H1 (cell line): Measurements from ENCODE around the gene RGS17. TPM values are rescaled to one million over a fixed set of nuclear protein-coding genes. Genes with fewer than 3 reads are reported as not detected.

Experiments used
- CTCF ChIA-PET: fragments of 300-600 bp; sonication (Branson Sonifier 250); formaldehyde crosslinking; loops from one replicate; lab custom pipeline; 2021; ENCODE audit not compliant: partially characterized antibody; lab: Charles Lee
- POLR2A ChIA-PET: fragments of 300-600 bp; sonication (Branson Sonifier 250); formaldehyde crosslinking; loops from one replicate; lab custom pipeline; 2021; ENCODE audit warnings: inconsistent platforms; ENCODE audit not compliant: partially characterized antibody; lab: Charles Lee
- DNase-seq, 2 experiments: peaks; one replicate each; pipeline versions ENCODE4 v3.0.0 to v3.0.0-alpha.2; 2010 to 2022; ENCODE audit warnings: low spot score in 2 of 2, low read depth in 1 of 2, mixed read lengths in 1 of 2
- FAIRE-seq: peaks from 2 replicates; lab custom pipeline; 2011; peaks lifted over from hg19 to GRCh38; lab: Jason Lieb, UNC
- H2AFZ ChIP-seq: 2 replicates; pipeline ENCODE4 v1.8.1; 2012; ENCODE audit warnings: low read length, inconsistent platforms
- H2AK5ac ChIP-seq: 2 replicates; pipeline ENCODE4 v1.6.1; 2013; ENCODE audit warnings: low read depth, low read length
- H2BK120ac ChIP-seq: replicated peaks from 2 replicates; pipeline ENCODE3; 2013; ENCODE audit warnings: low read depth, low read length, inconsistent platforms
- H2BK12ac ChIP-seq: 2 replicates; pipeline ENCODE4 v1.6.1; 2013; ENCODE audit warnings: low read depth, low read length
- H2BK15ac ChIP-seq: 2 replicates; pipeline ENCODE4 v1.6.1; 2013; ENCODE audit warnings: low read length
- H2BK20ac ChIP-seq: 2 replicates; pipeline ENCODE4 v1.6.1; 2013; ENCODE audit warnings: low read length
- H2BK5ac ChIP-seq: 2 replicates; pipeline ENCODE4 v1.6.1; 2013; ENCODE audit warnings: low read depth, low read length
- H3K14ac ChIP-seq: 2 replicates; pipeline ENCODE4 v1.6.1; 2013; ENCODE audit warnings: inconsistent platforms; ENCODE audit not compliant: insufficient read length
- H3K18ac ChIP-seq: 2 replicates; pipeline ENCODE4 v1.6.1; 2013; ENCODE audit warnings: low read length; ENCODE audit errors: extremely low read depth
- H3K23ac ChIP-seq: 2 replicates; pipeline ENCODE4 v1.6.1; 2013; ENCODE audit warnings: inconsistent platforms; ENCODE audit not compliant: insufficient read length
- H3K23me2 ChIP-seq: 2 replicates; pipeline ENCODE4 v1.6.1; 2013; ENCODE audit warnings: low read depth, low read length
- H3K27ac ChIP-seq: 2 replicates; pipeline ENCODE4 v1.6.1; 2011; ENCODE audit warnings: low read depth, low read length, inconsistent platforms
- H3K27me3 ChIP-seq, 4 experiments: replicated peaks in 1 of 4; 1 replicate in 1 of 4; 2 replicates in 3 of 4; pipeline versions ENCODE4 v1.6.1 to v1.8.1; 2011 to 2013; ENCODE audit warnings: low read length in 3 of 4, mild to moderate bottlenecking in 3 of 4, inconsistent platforms in 2 of 4, mixed read lengths in 2 of 4, moderate library complexity in 1 of 4; ENCODE audit not compliant: control insufficient read depth in 3 of 4, insufficient read depth in 3 of 4; ENCODE audit errors: extremely low read depth in 1 of 4
- H3K36me3 ChIP-seq, 4 experiments: 2 replicates each; pipeline versions ENCODE4 v1.6.1 to v1.8.1; 2011 to 2013; ENCODE audit warnings: mild to moderate bottlenecking in 4 of 4, low read length in 3 of 4, moderate library complexity in 2 of 4, control low read depth in 1 of 4, inconsistent platforms in 1 of 4; ENCODE audit not compliant: insufficient read depth in 4 of 4, control insufficient read depth in 2 of 4
- H3K4ac ChIP-seq: replicated peaks from 2 replicates; pipeline ENCODE3; 2013; ENCODE audit warnings: low read length, low read depth, mixed read lengths, inconsistent platforms; ENCODE audit not compliant: insufficient read length
- H3K4me1 ChIP-seq, 4 experiments: replicated peaks in 1 of 4; 1 replicate in 1 of 4; 2 replicates in 3 of 4; pipeline versions ENCODE4 v1.6.1 to v1.8.1; 2011 to 2013; ENCODE audit warnings: low read length in 3 of 4, inconsistent platforms in 2 of 4, mixed read lengths in 1 of 4; ENCODE audit not compliant: insufficient read depth in 4 of 4, control insufficient read depth in 3 of 4
- H3K4me2 ChIP-seq, 2 experiments: 2 replicates each; pipeline versions ENCODE4 v1.6.1 to v1.8.1; 2011 to 2013; ENCODE audit warnings: low read depth in 2 of 2, low read length in 2 of 2, control low read depth in 1 of 2, inconsistent platforms in 1 of 2, mild to moderate bottlenecking in 1 of 2; ENCODE audit not compliant: insufficient read depth in 1 of 2
- H3K4me3 ChIP-seq, 4 experiments: fragments of 200-600, 300-600 bp in 1 of 4; sonication (generic), shearing (Covaris generic), sonication (Bioruptor Twin) in 1 of 4; 2 replicates each; pipeline versions ENCODE4 v1.5.1 to v1.8.1; 2011 to 2016; ENCODE audit warnings: low read length in 4 of 4, low read depth in 3 of 4, control low read depth in 2 of 4, inconsistent platforms in 2 of 4, mild to moderate bottlenecking in 2 of 4, mixed read lengths in 1 of 4, moderate library complexity in 1 of 4; ENCODE audit not compliant: insufficient read depth in 2 of 4; ENCODE audit errors: extremely low read depth in 1 of 4
- H3K56ac ChIP-seq: replicated peaks from 2 replicates; pipeline ENCODE3; 2013; ENCODE audit warnings: low read depth, mild to moderate bottlenecking, mixed read lengths, low read length, inconsistent platforms; ENCODE audit not compliant: insufficient read length
- H3K79me1 ChIP-seq: 2 replicates; pipeline ENCODE4 v1.6.1; 2013; ENCODE audit warnings: low read depth, low read length, control low read depth
- H3K79me2 ChIP-seq, 2 experiments: 2 replicates each; pipeline versions ENCODE4 v1.6.1 to v1.8.1; 2012 to 2013; ENCODE audit warnings: low read length in 2 of 2, mild to moderate bottlenecking in 2 of 2, inconsistent platforms in 1 of 2; ENCODE audit not compliant: insufficient read depth in 2 of 2, control insufficient read depth in 1 of 2
- H3K9ac ChIP-seq, 4 experiments: replicated peaks in 1 of 4; 1 replicate in 1 of 4; 2 replicates in 3 of 4; pipeline versions ENCODE4 v1.6.1 to v1.8.1; 2011 to 2013; ENCODE audit warnings: low read depth in 3 of 4, low read length in 3 of 4, control low read depth in 2 of 4, mild to moderate bottlenecking in 2 of 4, moderate library complexity in 2 of 4, inconsistent platforms in 1 of 4; ENCODE audit errors: extremely low read depth in 1 of 4
- H3K9me3 ChIP-seq, 2 experiments: 2 replicates each; pipeline versions ENCODE4 v1.6.1 to v1.8.1; 2012 to 2013; ENCODE audit warnings: mild to moderate bottlenecking in 2 of 2, moderate library complexity in 2 of 2, control low read depth in 1 of 2, inconsistent platforms in 1 of 2, low read depth in 1 of 2, low read length in 1 of 2, mixed read lengths in 1 of 2; ENCODE audit not compliant: insufficient read depth in 2 of 2
- H4K20me1 ChIP-seq, 2 experiments: replicated peaks in 1 of 2; 2 replicates each; pipeline versions ENCODE3 to v1.8.1; 2011 to 2013; ENCODE audit warnings: inconsistent platforms in 2 of 2, low read length in 2 of 2, mild to moderate bottlenecking in 1 of 2; ENCODE audit not compliant: insufficient read depth in 2 of 2, control insufficient read depth in 1 of 2
- H4K5ac ChIP-seq: 2 replicates; pipeline ENCODE4 v1.6.1; 2013; ENCODE audit warnings: low read length, low read depth, mixed read lengths, inconsistent platforms; ENCODE audit not compliant: insufficient read length
- H4K8ac ChIP-seq: 2 replicates; pipeline ENCODE4 v1.8.0; 2013; ENCODE audit warnings: mild to moderate bottlenecking, moderate library complexity, low read length, inconsistent platforms; ENCODE audit not compliant: insufficient read depth; ENCODE audit errors: extremely low read depth
- H4K91ac ChIP-seq: replicated peaks from 2 replicates; pipeline ENCODE3; 2013; ENCODE audit warnings: low read length, mixed read lengths, inconsistent platforms; ENCODE audit not compliant: insufficient read length
- ATF3 ChIP-seq: IDR thresholded peaks from 2 replicates; pipeline ENCODE4 v1.6.1; 2011; ENCODE audit warnings: low read depth, mild to moderate bottlenecking, low read length; ENCODE audit not compliant: insufficient read depth
- BCL11A ChIP-seq, 2 experiments: IDR thresholded peaks; one replicate each; pipeline ENCODE4 v1.6.1; 2011; ENCODE audit warnings: low read depth in 2 of 2, low read length in 2 of 2, mild to moderate bottlenecking in 2 of 2
- CBX5 ChIP-seq: fragments of 300-800, 300-1000 bp; sonication (generic); IDR thresholded peaks from 2 replicates; pipeline ENCODE4 v1.7.1; 2016; ENCODE audit warnings: antibody characterized with exemption, low read length, low read depth
- CEBPB ChIP-seq: IDR thresholded peaks from 2 replicates; pipeline ENCODE4 v1.6.1; 2012; ENCODE audit warnings: low read depth, low read length
- EZH2 ChIP-seq: fragments of 200-600 bp; sonication (generic); IDR thresholded peaks from 2 replicates; pipeline ENCODE4 v1.7.1; 2012; ENCODE audit warnings: low read depth, mild to moderate bottlenecking, moderate library complexity, low read length, inconsistent platforms; ENCODE audit not compliant: severe bottlenecking
- GABPA ChIP-seq: IDR thresholded peaks from 2 replicates; pipeline ENCODE4 v1.6.1; 2011; ENCODE audit warnings: mild to moderate bottlenecking, low read length, moderate library complexity, borderline replicate concordance; ENCODE audit not compliant: insufficient read depth
- HDAC6 ChIP-seq: IDR thresholded peaks from one replicate; pipeline ENCODE4 v1.7.1; 2012; ENCODE audit warnings: low read depth, mild to moderate bottlenecking, inconsistent platforms, low read length, moderate library complexity
- JUND ChIP-seq: IDR thresholded peaks from 2 replicates; pipeline ENCODE4 v1.6.1; 2011; ENCODE audit warnings: mild to moderate bottlenecking, improper control_type of control experiment, low read length
- KDM4A ChIP-seq: IDR thresholded peaks from one replicate; pipeline ENCODE4 v1.7.1; 2012; ENCODE audit warnings: low read depth, mild to moderate bottlenecking, moderate library complexity, low read length, inconsistent platforms; ENCODE audit not compliant: severe bottlenecking
- PHF8 ChIP-seq: fragments of 200-600 bp; sonication (generic); conservative IDR thresholded peaks from 2 replicates; pipeline ENCODE4 v1.7.1; 2012; ENCODE audit warnings: low read depth, mild to moderate bottlenecking, inconsistent platforms, low read length, moderate library complexity
- POLR2A ChIP-seq, 2 experiments: IDR thresholded peaks; 1 replicate in 1 of 2; 2 replicates in 1 of 2; pipeline ENCODE4 v1.6.1; 2011; ENCODE audit warnings: low read depth in 2 of 2, low read length in 2 of 2, mild to moderate bottlenecking in 2 of 2; ENCODE audit errors: control extremely low read depth in 1 of 2
- RAD21 ChIP-seq, 2 experiments: IDR thresholded peaks in 1 of 2; conservative IDR thresholded peaks in 1 of 2; 2 replicates each; pipeline ENCODE4 v1.6.1; 2011; ENCODE audit warnings: low read depth in 2 of 2, low read length in 2 of 2, improper control_type of control experiment in 1 of 2, inconsistent platforms in 1 of 2, mild to moderate bottlenecking in 1 of 2, moderate library complexity in 1 of 2
- SIN3A ChIP-seq, 2 experiments: IDR thresholded peaks in 1 of 2; conservative IDR thresholded peaks in 1 of 2; 2 replicates each; pipeline ENCODE4 v1.6.1; 2011 to 2012; ENCODE audit warnings: low read length in 2 of 2, improper control_type of control experiment in 1 of 2, low read depth in 1 of 2, mild to moderate bottlenecking in 1 of 2
- WGBS, 2 experiments: shearing (Covaris generic) in 1 of 2; methylation state at CpG; one replicate each; pipeline versions ENCODE4 v1.1.6 to v1.1.7; 2013 to 2015; ENCODE audit warnings: low lambda C conversion rate in 2 of 2, mixed read lengths in 2 of 2, inconsistent platforms in 1 of 2, low coverage in 1 of 2, missing lambda C conversion rate in 1 of 2; ENCODE audit not compliant: insufficient replicate concordance in 2 of 2, insufficient coverage in 1 of 2, insufficient read length in 1 of 2; ENCODE audit errors: extremely low coverage in 1 of 2, missing lambda C conversion rate in 1 of 2; 5-methylcytosine and 5-hydroxymethylcytosine counted together
- polyA plus RNA-seq, 7 experiments: library from polyadenylated mRNA; depleted of rRNA in 3 of 7; stranded (reverse) in 5 of 7; unstranded in 2 of 7; fragments of >200 nt in 5 of 7; fragments of 200-250 nt in 2 of 7; gene quantifications; 1 replicate in 5 of 7; 2 replicates in 1 of 7; 4 replicates in 1 of 7; pipeline versions ENCODE4 v1.2.1 to v1.2.3, GENCODE V29; 2011 to 2013; ENCODE audit warnings: missing spikeins in 2 of 7, mixed read lengths in 2 of 7
- total RNA-seq: library from RNA; stranded (reverse); fragmentation: NEBNext Ultra II Directional; extraction: Animal tissue kit (Norgen Biotek cat#: 25700); gene quantifications from 2 replicates; pipeline ENCODE4 v1.2.1, GENCODE V29; 2021

The RGS17 gene
- total and polyA plus RNA-seq, 2 of the 8 experiments (the other 6 are each of a cell fraction or from before 2014, with no cell fraction given), result 2.0 to 12.2 TPM

- Histone ChIP-seq H3K4me2 (no peak overlapping the region), H3K9me3 (no peaks in the 10 kb centered on the region), H3K4ac (no peak overlapping the region), H3K9ac (peak overlapping the region in 1 of 4 experiments; percentile 38; a peak in 1 of 7 replicates), H3K23ac (no peak overlapping the region), H3K56ac (no peak overlapping the region), H4K91ac (no peak overlapping the region), H3K23me2 (no peaks in the 10 kb centered on the region), H3K27ac (no peak overlapping the region), H3K79me2 (no peaks in the 10 kb centered on the region), H2AK5ac (no peak overlapping the region), H2AFZ (no peak overlapping the region), H3K79me1 (no peaks in the 10 kb centered on the region), H2BK15ac (no peak overlapping the region), H3K14ac (no peak overlapping the region), H3K18ac (no peak overlapping the region), H4K5ac (no peak overlapping the region), H3K4me3 (no peak overlapping the region), H2BK20ac (no peak overlapping the region), H2BK12ac (no peak overlapping the region), H3K36me3 (no peaks in the 10 kb centered on the region), H2BK5ac (0 out of 2 replicates have a peak overlapping the region, but pooled peaks have one; percentile 12), H2BK120ac (no peak overlapping the region), H4K20me1 (no peaks in the 10 kb centered on the region), H3K27me3 (no peaks in the 10 kb centered on the region), H4K8ac (no peak overlapping the region), H3K4me1 (peaks cover 0 to 4% (median 1%) of the 10 kb centered on the region in 4 experiments; a peak in 4 of 7 replicates)
- 87% methylated on average over 5 of the region's 5 CpGs; no CpG with 5 or more reads in 1 of the 2 experiments for WGBS, 2 experiments
- DNase-seq (no peak), FAIRE-seq (no peak)
- POLR2A ChIA-PET, result interaction anchor here (1.5 kb wide), 1 partner anchor 9 kb away, joined by 4 read pairs; no protein-coding TSS in a partner anchor
- CTCF ChIA-PET, result interaction anchor here (0.8 to 3.4 kb wide), 5 partner anchors 20 to 75 kb away, joined by 3 to 14 read pairs (median 3); no protein-coding TSS in a partner anchor
- TF ChIP-seq PHF8 (no peak), EZH2 (no peak), BCL11A (IDR thresholded peaks at IDR 0.05; ENCODE audit: low read depth in 2 of 2, low read length in 2 of 2) (no peak), KDM4A (no peak), CBX5 (no peak), JUND (no peak), SIN3A (conservative IDR thresholded peaks at IDR 0.05 in 1 of 2, IDR thresholded peaks at IDR 0.05 in 1 of 2; ENCODE audit: low read depth in 1 of 2, low read length in 2 of 2) (no peak), RAD21 (IDR thresholded peaks at IDR 0.05 in 1 of 2, conservative IDR thresholded peaks at IDR 0.05 in 1 of 2; ENCODE audit: low read depth in 2 of 2, low read length in 2 of 2) (no peak), HDAC6 (no peak), GABPA (no peak), POLR2A (IDR thresholded peaks at IDR 0.05; ENCODE audit: control extremely low read depth in 1 of 2, low read depth in 2 of 2, low read length in 2 of 2) (no peak), CEBPB (no peak), ATF3 (no peak)
These were observed 25.1 kb downstream of the RGS17 start for GRCh38 chr6:153106021-153106420.
